ENCODE measurements around the gene CDC42BPG.

GRCh38 chr11:64887757-64888405 lies 43.4 kb upstream of the CDC42BPG start:
- TF ChIP-seq GATA2 (IDR thresholded peaks at IDR 0.05; ENCODE audit: low read depth, low read length) = no peak
- no peak for TF ChIP-seq GATA3 (IDR thresholded peaks at IDR 0.05; ENCODE audit: low read depth, low read length)

All from SH-SY5Y (cell line).